Stimulated activated CD4-positive, alpha-beta T cell treated with anti-CD3 and anti-CD28 coated beads, TNF-alpha, amount 100 ng/mL, for 48 hours (primary cell): ENCODE results near the gene TUBA4B.

Experiments used
- DNase-seq, 3 donors: peaks; one replicate each; pipeline ENCODE4 v3.0.0-alpha.2; 2020; ENCODE audit warnings: low read depth in 3 of 3

Gene TUBA4B

DNA sequence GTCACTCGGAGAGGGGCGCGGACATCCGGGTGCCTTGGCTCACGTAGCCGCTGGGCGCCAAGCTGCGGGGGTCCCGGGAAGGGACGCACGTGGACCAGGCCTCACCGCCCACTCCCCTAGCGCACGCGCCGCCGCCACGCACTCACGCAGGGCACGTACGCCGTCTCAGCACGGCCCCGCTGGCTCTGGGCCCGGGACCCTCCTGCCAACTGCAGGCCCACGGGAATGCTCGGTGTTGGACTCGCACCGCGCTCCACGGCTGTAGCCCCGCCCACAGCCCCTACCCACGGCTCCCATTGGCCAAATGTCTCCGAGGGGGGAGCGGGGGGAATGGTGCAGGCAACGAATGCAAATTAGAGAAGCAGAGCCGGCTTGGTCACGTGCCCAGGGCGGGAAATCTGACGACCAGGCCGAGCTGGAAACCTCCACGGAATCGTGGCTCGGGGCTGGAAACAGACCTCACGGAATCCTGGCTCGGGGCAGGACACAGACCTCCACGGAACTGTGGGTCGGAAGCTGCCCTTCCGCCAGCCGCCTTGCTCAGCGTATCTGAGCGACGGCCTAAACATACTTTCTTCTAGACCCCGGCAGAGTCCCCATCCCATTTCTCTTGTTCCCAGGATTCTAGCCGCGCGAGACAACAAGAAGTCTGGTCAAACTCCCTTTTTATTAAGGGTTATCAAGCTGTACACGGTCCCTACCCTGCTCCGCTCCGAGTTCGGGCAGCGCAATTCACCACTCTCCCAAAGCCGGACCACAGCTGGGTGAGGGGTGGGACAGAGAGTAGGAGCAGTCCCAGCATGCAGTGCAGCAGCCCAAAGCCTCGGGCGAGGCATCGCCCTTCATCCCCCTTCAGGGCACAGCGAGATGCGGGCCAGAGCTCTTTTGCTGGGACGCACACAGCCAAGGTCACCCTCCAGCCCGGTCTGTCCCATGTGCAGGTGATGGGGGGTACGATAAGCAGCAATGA, 34.0 kb upstream of the TUBA4B start, which contains the start of gene ABCB6:
Gene ABCB6 (minus strand): TSS at position 227 of the 970 bp plus-strand sequence. CDS start 285 bp downstream, outside the sequence.
- peak; percentile 69 to 93 (median 85) for DNase-seq

DNA sequence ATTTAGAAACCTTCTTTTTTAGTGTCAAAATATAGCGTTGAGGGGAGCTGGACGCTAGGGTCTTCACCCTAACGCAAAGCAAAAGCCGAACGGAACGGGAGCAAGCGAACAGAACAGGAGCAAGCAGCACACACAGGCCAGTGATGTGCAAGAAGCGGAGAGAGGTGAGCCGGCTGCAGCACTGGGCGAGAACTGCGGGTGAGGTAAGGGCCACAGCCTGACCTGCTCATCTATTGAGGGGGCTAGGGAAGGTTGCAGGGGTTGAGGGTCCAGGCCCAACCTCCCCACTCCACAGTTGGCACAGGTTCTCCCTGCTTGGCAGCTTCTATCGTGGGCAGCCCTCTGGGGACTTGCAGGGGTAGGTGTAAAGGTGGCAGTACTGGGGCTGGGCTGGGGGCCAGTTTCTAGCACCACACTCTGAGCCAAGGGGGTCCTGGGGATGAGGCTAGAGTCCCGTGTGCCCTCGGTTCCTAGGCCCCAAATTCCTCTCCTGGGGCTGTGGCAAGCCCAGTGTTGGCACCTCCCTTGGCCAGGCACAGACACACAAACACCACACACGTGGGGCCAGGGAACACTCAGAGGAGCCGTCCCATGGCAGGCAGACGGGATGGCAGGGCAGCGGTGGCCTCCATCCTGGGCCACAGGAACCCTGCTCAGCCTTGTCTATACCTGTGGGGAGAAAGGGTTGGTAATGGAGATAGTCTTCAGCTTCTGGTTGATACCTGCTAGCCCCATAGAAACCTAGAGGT, 33.1 kb upstream of the TUBA4B start:
- DNase-seq = no peak

DNA sequence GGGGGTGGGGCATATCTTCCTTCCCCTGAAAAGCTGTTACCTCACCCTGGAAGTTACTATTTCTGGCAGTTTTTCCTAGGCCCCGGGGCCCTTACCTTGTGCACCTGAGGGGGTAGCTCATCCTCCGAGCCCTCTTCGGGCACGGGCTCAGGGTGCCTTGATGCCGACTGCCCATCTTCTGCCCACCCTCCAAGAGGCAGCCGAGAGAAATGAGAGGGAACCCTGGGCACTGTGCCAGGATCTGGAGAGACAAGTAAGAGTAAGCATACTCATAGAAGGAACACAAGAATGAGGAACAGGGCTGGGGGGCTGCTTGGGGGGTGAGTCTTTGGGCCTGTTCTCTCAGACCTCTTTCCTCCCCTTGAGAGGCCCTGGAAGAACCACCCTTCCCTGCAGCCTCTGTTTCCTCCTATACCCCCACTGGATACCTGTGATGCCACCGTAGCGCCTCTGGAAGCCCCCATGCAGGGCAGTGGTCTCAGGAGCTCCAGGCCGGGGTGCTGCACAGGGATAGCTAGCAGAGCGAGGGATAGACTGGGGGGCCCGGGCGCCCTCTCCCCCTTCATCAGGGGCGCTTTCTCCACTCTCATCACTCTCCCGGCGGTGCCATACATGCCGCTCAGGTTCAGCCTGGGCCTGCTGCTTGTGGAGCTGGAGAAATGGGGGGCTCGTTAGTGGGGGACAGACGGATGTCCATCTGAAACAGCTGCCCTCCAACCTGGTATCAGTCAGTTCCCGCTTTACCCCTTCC, 32.2 kb upstream of the TUBA4B start:
- DNase-seq = no peak

DNA sequence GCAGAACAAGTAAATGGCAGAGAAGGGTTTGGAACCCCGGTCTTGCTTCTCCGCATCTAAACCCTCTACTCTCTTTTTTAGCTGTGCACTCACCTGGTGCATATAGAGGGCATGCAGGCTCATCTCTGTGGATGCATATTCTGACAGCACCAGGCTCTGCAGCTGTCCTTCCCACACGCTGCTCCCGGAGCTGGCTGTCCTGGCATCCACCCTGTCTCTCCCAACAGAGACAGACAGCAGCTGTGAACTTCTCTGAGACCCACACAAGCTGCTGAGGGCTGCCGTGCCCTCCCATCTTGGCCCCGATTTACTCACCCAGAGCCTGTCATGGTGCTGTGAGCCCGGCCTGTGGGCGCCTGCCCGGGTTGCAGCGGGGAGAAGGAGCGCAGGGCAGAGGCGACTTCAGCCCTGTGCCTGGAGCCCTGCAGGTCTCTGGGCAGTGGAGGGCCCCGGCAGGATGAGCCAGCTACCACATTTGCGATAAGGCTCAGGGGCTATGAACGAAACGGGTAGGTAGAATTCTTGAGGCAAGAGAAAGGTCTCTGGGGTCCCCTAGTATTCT, 31.0 kb upstream of the TUBA4B start:
- DNase-seq = no peak

DNA sequence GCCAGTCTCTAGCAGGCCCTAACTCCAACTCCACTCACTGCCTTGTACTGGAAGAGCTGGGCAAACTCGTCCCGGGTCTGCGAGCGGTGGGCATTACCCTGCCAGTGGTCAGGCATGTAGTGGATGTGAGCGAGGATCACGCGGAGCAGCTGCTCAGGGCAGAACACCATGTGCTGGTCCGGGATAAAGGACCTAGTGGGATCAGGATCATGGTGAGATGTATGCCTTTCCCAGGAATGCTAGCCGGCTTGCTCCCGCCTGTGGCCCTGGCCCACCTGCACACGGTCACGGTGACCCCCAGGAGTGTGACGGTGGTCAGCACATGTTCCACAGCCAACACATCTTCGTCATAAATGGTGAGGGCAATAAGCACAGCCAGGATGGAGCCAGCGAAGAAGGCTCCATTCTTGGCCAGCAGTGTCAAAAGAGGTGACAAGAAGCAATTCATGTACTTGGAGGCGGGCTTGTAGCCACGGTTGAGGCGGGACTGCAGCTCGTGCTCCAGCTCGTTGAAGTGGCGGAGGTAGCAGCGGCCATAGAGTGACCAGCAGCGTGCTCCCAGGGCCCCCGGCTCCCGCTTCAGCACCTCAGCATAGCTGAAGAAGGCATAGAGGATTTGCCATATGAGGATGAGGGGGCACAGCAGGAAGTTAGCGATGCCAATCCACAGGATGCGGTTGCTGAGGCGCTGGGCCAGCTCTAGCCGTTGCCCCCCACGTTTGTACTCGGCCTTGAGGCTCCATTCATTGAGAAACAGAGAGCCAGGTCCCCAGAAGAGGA, 29.0 kb upstream of the TUBA4B start:
- DNase-seq = no peak

DNA sequence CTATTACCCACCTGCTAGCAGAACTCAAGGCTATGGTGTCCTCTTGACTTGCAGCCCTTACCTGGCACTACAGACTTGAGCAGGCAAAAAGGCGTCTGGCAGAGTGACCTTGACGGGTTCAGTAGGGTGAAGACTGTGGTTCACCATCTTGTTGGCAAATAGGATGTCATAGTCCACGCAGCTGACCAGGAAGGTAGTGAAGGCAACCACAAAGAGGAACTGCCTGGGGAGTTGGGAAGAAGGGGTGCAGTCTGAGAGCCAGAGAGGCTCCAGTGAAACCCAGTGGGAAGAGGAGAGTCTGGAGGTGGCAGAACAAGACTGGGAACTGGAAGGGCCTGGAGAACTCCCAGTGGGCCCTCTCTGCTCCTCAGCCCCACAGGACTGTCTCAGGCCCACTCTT, 27.7 kb upstream of the TUBA4B start:
- DNase-seq = no peak

GRCh38 chr2:219228041-219228910, 24.8 kb upstream of the TUBA4B start:
- no peak for DNase-seq

- no peak for DNase-seq
Measured at GRCh38 chr2:219228911-219229304, 24.1 kb upstream of the TUBA4B start.

DNA sequence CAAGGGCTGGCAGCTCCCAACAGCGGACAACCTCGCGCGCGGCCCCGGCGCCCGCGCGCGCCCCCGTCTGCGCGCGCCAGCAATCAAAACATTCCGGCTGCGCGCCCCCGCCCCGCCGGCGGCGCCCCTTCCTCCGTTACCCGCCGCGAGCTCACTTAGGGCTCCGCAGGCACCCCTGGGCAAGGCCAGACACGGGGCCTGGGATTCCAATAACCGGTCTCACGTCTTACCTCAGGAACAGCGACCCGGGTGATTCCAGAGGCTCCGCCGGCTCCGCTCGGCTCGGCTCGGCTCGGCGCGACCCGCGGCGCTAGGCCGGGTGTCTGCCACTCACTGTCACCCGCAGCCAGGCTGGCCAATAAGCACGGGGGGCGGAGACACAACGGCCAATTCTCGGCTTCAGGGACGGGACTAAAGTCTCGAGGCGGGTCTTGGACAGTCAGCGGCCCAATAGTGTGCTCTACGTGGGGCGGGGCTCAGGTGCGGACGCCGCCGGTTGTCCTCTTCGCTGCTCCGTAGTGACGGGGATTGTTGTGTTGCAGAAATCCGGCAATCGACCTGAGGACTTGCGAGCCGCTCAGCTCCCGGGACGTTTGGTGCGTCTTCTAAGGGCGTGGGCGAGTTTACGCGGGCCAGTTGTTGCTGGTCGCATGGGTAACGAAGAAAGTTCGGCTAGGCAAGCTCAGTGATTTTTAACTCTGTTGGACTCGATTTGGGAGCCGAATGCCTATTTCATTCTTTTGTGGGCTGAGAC, 23.6 kb upstream of the TUBA4B start, which contains the start of the genes ANKZF1 and ATG9A:
Gene ANKZF1 (plus strand): TSS at position 502 of the 754 bp plus-strand sequence. CDS start 452 bp downstream, outside the sequence.
Gene ATG9A (minus strand): TSS at position 332 of the 754 bp plus-strand sequence. CDS start 1,612 bp downstream, outside the sequence.
- peak; percentile 95 to 99 (median 97) for DNase-seq

DNA sequence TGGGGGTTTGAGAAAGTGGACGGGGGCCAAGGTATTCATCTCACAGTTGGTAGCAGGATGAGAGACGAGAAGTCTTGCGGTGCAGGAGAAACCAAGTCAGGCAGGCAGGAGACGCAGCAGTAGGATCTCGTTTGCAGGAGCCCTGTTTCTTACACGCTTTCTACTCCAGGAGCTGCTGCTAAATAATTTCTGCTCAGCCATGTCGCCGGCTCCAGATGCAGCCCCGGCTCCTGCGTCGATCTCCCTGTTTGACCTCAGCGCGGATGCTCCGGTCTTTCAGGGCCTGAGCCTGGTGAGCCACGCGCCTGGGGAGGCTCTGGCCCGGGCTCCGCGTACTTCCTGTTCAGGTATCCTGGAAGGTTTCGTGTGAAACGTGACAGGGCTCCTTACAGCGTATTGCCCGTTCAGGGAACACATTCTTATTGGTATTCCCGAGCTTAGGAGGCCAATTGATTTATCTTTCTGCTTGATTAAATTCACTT, 22.9 kb upstream of the TUBA4B start:
- DNase-seq = peak in 2 of 3 donors; percentile 28 to 55

DNA sequence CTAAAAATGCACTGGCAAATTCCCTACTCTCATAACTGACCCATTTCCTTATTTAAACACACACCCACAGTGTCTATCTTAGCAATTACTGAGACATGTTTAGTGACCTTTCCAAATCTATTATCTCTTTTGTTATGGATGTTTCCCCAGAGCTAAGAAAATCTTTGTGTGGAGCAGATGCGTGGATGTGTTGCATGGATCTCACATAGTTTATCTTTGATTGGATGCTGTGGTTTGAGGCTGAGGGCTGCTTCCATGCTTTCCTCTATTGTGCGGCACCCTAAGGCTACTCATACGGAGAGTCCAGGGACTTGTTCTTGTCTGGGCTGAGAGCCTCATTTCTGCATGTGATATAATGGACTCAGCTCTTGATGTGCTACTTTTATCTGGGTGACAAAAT, 18.7 kb upstream of the TUBA4B start:
- DNase-seq = no peak

DNA sequence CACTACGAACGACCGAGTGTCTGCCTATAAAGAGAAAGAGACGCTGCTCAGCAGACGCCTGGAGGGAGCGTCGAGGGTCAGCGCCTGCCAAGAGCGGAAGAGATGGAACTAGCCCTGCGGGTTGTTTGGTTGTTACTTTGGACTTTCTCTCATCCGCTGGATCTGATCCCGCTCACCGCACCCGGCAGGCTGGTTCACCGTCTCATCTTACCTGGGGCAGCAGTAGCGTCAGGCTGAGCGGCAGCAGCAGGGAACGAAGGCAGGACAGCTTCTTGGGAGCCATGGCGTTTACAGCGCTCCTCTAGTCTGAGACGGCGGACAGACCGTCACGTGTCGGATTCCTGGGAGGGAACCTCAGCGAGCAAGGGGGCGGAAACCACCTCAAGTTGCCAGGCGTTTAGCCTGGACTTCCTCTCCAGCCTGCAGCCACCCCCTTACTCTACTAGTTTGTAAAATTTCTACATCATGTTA, 9.7 kb upstream of the TUBA4B start:
- DNase-seq = no peak

- DNase-seq = no peak
Measured at GRCh38 chr2:219244789-219245147, 8.3 kb upstream of the TUBA4B start.

- DNase-seq = peak; percentile 77 to 89 (median 87)
Measured at GRCh38 chr2:219245148-219245898, 7.7 kb upstream of the TUBA4B start, which contains the start of the genes GLB1L and STK16. TSS of gene GLB1L (minus strand) at chr2:219245444. CDS start at chr2:219243573, 1,871 bp downstream. TSS of gene STK16 (plus strand) at chr2:219245479. CDS start at chr2:219246000, 521 bp downstream.

DNA sequence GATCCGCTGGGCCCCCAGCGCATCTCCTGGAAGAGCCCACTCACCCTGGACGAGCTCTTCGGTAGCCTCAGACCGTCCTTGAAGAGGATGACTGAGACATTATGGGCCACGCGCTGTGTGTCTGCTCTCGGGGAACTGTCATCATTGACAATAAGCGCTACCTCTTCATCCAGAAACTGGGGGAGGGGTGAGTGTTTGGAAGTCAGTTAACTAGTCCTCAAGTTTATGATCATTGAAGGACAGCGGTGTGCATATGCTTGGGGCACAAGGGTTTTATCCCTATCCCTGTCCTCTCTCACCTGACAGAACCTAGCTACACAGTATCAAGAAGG, 7.2 kb upstream of the TUBA4B start:
- no peak for DNase-seq

- DNase-seq = no peak
Measured at GRCh38 chr2:219246559-219246958, 6.5 kb upstream of the TUBA4B start.
